ENCODE data around the gene MYO9B. TPM values are rescaled to one million over a fixed set of nuclear protein-coding genes. Genes with fewer than 3 reads are reported as not detected.

MYO9B gene
- total RNA-seq, 1 donor from 2014 or later = 137 TPM

DNA sequence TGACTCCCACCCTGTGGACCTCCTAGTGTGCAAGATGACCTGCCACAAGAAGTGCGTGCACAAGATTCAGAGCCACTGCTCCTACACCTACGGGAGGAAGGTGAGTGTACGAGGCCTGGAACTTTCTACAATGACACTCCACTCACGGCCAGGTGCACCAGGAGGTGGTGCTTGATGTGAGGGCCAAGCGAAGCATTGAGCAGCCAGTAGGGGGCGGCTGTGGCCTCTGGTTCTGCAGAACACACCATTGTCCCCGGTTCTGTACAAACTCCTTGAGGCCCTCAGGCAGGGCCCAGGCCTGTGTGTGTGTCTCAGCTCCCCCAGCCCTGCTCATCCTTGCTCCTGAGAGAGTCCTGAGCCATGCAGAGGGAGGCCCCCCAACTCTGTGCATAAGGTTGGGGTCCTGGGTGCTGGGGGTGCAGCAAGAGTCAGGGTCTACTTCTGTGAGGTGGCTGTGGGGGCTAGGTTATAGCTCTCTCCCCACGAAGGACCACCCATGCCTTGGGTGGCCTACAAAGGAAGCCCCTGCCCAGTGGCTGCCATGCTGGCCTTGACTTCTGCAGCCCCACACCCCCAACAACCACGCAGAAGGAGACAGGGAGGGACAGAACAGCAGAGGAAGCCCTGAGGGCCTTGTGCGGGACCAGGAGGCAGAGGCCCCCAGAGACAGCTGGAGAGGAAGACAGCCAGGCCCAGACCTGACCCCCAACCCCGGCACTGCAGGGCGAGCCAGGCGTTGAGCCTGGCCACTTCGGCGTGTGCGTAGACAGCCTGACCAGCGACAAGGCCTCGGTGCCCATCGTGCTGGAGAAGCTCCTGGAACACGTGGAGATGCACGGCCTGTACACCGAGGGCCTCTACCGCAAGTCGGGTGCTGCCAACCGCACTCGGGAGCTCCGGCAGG, 129.9 kb downstream of the MYO9B start:
- no peaks in the 10 kb centered on the region for H3K9me3 ChIP-seq
- H3K27me3 ChIP-seq = no peaks in the 10 kb centered on the region
- TF ChIP-seq, protein P1, sequence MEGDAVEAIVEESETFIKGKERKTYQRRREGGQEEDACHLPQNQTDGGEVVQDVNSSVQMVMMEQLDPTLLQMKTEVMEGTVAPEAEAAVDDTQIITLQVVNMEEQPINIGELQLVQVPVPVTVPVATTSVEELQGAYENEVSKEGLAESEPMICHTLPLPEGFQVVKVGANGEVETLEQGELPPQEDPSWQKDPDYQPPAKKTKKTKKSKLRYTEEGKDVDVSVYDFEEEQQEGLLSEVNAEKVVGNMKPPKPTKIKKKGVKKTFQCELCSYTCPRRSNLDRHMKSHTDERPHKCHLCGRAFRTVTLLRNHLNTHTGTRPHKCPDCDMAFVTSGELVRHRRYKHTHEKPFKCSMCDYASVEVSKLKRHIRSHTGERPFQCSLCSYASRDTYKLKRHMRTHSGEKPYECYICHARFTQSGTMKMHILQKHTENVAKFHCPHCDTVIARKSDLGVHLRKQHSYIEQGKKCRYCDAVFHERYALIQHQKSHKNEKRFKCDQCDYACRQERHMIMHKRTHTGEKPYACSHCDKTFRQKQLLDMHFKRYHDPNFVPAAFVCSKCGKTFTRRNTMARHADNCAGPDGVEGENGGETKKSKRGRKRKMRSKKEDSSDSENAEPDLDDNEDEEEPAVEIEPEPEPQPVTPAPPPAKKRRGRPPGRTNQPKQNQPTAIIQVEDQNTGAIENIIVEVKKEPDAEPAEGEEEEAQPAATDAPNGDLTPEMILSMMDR (IDR thresholded peaks at IDR 0.05) = peak; percentile 63
- H3K27ac ChIP-seq = no peak overlapping the region
- intact Hi-C loops (cut with DNase I) = loop anchor here (2.0 kb wide), 1 partner anchor 77 kb away; no protein-coding TSS in a partner anchor
- no peak overlapping the region for H3K4me3 ChIP-seq
- peak; percentile 84 for ATAC-seq
- no peaks in the 10 kb centered on the region for H3K4me1 ChIP-seq
- DNase-seq = peak; percentile 86
- peaks cover 66% of the 10 kb centered on the region for H3K36me3 ChIP-seq

DNA sequence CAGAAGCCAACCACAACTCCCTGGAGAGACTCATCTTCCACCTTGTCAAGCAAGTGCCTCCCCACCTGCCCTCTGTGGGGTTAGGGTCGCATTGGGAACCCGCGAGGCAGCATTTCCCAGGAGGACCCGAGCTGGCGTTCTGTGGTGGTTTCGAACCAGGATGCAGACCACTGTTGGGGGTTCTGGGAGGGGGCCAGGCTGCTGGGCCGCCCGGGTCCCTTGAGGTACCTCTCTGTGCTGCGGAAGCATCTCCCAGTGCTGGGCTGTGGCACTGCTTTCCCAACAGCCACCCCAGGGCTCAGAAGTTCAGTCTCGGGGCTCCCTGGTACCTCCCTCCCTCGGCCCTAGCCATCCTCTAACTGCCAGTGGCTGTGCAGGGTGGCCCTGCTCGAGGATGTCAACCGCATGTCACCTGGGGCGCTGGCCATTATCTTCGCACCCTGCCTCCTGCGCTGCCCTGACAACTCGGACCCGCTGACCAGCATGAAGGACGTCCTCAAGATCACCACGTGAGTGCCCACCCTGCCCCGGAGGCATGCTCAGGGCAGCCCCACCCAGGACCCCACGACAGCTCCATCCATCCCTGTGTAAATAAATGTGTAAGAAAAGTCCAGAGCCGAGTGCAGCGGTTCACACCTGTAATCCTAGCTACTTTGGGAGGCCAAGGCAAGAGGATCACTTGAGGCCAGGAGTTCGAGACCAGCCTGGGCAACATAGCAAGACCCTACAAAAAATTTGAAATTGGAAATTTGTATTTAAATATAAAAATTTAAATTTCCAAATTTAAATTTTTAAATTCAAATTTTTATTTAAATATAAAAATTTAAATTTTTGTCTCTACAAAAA, 131.4 kb downstream of the MYO9B start:
- Histone ChIP-seq H3K4me1 (no peaks in the 10 kb centered on the region), H3K9me3 (no peaks in the 10 kb centered on the region), H3K27ac (no peak overlapping the region), H3K27me3 (no peaks in the 10 kb centered on the region), H3K36me3 (peaks cover 65% of the 10 kb centered on the region), H3K4me3 (no peak overlapping the region)
- intact Hi-C loops (cut with DNase I) = no loop called here
- no peak for ATAC-seq
- TF ChIP-seq, protein P1 (IDR thresholded peaks at IDR 0.05) = no peak
- no peak for DNase-seq

DNA sequence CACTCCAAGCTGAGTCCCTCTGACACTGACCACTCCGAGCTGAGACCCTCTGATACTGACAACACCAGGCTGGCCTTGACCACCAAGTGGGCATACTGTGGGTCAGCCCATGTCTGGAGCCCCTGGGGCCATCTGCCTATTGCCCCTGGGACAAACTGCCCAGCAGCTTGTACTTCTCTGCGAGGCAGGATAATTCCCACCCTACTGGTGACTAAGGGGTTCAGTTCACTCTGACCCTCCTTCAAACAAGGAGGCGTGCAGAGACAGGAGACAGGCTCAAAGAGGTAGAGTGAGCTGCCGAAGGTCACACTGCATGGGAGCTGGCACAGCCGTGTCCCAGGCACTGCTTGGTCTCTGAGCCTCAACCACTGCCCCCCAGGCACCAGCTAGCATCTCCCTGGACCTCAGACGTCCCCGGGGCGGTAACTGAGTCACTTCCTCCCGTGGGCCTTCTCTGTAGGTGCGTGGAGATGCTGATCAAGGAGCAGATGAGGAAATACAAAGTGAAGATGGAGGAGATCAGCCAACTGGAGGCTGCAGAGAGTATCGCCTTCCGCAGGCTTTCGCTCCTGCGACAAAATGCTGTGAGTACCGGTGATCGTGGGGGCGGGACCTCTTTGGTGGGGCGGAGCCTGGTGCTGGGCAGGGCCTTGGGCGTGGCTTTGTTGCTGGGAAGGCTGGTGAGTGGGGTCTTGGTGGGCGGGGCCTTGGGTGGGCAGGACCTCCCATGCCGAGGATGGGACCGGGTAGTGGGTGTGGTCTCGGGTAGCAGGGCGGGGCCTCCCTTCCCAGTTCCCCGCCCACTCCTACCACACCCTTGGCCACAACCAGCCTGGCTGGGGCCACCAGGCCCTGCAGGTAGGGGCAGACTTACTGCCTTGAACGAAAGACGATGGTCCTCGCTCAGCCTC, 133.8 kb downstream of the MYO9B start:
- DNase-seq = no peak
- H3K36me3 ChIP-seq = peaks cover 49% of the 10 kb centered on the region

DNA sequence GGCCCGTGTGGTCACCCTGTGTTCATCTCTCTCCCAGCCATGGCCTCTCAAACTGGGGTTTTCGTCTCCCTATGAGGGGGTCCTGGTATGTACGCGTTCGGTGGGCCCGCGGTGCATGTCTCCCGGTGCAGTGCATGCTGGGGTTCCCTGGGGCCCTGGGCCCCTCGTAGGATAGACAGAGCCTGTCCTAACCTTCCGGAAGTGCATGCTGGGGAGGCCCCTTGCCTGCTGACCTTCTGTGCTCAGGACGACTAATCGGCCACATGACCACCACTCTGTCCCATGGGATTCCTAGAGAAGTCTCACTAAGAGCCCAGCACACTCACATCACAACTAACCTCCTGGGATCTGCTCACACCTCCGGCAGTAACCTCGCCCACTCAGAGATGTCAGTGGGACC, 134.7 kb downstream of the MYO9B start:
- Histone ChIP-seq H3K4me1 (peaks cover 7% of the 10 kb centered on the region), H3K36me3 (peaks cover 48% of the 10 kb centered on the region), H3K4me3 (no peak overlapping the region), H3K27ac (no peak overlapping the region), H3K27me3 (no peaks in the 10 kb centered on the region), H3K9me3 (no peaks in the 10 kb centered on the region)
- TF ChIP-seq, protein P1 (IDR thresholded peaks at IDR 0.05) = no peak
- intact Hi-C loops (cut with DNase I) = no loop called here
- no peak for ATAC-seq
- DNase-seq = no peak

More for the DNA sequence above, 133.8 kb downstream of the MYO9B start:
- intact Hi-C loops (cut with DNase I) = no loop called here
- Histone ChIP-seq H3K4me1 (peaks cover 1% of the 10 kb centered on the region), H3K4me3 (no peak overlapping the region), H3K27ac (no peak overlapping the region), H3K9me3 (no peaks in the 10 kb centered on the region), H3K27me3 (no peaks in the 10 kb centered on the region)
- TF ChIP-seq, protein P1 (IDR thresholded peaks at IDR 0.05) = no peak
- ATAC-seq = peak; percentile 37
